ENCODE data around the gene BSN.
"Not testable (repeated sequence)": the region's sequence is repeated elsewhere in the genome, so short reads cannot be mapped to it uniquely, and the experiment has no call there.

Gene BSN

DNA sequence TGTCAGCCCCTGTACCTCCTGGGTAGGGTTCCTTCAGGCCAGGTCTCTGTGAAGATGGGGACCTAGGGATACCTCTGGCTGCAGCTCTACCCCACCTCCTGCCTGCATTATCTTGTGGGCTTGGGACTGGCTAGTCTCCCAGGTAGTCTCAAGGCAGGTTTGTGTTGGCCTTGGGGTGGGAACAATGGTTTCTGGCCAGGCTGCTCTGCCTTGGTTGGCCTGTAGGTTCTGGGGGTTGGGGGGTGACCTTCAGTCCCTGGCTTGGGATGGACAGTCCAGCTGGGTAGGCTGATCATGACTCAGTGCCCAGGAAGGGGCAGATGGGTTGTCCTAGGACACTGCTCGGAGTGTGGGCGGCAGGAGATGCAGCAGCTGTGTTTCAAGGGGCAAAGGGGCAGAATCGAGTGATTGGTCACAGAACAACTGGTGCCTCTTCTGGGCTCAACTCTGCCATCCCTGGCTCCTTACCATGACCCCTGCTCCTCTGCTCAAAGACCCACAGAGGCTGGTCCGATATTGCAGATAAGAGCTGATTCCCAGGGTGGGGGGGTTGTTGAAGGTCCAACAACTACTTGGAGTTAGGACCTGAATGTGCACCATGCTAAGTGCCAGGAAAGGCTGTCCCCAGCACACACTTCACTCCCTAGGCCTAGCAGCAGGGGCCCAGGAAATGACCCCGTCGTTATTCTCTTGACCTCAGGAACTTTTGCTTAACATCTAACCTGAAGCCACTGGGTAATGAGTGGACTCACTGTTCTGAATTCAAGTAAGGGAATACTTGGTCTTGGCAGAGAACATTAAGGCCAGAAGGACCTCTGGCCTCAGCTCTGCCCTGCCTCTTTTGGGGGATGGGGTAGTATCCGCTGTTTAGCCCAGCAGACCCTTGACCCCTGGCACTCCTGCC, 18.1 kb upstream of the BSN start:
- no peak for DNase-seq

DNA sequence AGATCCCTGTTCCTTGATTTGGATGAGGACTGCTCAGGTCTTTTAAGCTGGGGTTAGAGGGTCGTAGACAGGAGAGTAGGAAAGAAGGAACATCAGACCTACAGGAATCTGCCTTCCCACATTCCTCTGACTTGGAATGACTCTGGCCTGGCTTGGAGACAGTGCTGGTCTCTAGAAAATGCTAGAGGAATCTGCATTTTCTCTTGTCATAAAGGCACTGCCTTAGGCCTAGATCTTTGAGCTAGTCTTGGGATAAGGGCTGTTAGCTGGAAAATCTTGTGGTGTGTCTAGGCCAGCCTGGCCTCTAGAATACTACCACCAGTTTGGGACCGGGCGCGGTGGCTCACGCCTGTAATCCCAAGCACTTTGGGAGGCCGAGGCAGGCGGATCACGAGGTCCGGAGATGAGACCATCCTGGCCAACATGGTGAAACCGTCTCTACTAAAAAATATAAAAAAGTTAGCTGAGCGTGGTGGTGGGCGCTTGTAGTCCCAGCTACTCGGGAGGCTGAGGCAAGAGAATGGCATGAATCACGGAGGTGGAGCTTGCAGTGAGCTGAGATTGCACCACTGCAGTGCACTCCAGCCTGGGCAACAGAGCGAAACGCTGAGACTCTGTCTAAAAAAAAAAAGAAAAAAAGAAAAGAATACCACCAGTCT, 17.3 kb upstream of the BSN start:
- DNase-seq, result no peak

GRCh38 chr3:49539659-49540560, 14.4 kb upstream of the BSN start:
- peak; percentile 57 for DNase-seq

DNA sequence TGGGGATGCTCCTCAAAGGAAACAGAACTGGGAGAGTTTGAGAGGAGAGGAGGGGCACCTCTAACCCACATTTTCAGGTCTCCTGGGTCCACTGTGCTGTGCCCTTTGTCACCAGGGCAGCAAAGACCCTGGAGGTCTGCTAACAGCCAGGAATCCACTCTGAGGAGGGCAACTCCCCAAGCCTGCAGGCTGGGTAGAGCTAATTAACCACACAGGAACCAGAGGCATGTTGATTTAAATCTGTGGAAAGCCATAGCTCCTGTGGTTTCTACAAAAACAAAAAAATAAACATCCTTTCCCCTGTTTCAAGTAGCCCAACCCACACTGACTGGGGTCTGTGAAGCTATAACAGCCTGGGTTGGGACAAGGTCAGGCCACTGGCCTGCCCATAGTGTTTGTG, 2.2 kb upstream of the BSN start:
- DNase-seq, result no peak

GRCh38 chr3:49553324-49553691, 969 bp upstream of the BSN start:
- no peak for DNase-seq

DNA sequence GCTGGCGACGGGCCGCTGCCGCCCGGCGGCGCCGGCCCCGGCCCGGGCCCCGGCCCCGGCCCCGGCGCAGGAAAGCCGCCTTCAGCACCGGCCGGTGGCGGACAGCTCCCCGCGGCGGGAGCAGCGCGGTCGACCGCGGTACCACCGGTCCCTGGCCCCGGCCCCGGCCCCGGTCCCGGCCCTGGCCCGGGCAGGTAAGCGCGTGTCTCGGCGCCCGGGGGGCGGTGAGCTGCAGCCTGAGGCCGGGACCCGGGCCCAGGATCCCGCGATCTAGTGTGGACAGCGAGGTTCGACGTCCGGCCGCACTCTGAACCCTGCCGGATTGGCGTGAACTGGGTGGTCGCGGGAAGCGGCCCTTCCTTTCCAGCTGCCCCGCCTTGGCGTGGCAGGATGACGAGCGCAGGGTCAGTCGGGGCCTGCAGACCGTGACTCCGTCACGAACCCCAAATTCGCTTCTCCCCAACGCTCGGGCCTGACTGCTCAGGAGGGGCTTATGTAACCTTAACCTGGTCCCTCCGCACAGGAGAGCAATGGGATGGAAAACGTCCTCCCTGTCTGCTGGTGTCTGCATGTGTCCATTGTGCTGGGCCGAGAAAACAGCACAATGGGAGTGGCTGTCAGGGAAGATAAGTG, 472 bp downstream of the BSN start:
- DNase-seq, result no peak

GRCh38 chr3:49556500-49557275, 2.4 kb downstream of the BSN start:
- DNase-seq, result no peak

GRCh38 chr3:49563040-49563578, 8.8 kb downstream of the BSN start:
- no peak for DNase-seq

DNA sequence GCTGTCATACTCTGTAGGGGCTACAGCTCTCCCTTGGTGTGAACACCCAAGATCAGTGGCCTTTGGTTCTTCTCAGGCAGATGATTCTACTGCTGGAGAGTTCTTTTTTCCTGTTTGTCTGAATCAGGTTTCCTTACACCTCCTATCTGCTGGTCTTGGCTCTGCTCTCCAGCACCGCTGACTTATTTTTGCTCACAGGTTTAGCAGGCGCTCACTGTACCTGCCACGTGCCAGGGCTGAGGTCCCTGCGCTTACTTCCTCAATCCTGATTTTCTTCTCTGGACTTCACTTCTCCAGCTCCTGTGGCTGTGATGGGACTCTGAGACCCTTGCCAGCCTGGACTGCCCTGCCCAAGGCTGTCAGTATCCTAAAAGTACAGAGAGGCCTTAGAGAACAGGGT, 9.5 kb downstream of the BSN start:
- DNase-seq, result no peak

DNA sequence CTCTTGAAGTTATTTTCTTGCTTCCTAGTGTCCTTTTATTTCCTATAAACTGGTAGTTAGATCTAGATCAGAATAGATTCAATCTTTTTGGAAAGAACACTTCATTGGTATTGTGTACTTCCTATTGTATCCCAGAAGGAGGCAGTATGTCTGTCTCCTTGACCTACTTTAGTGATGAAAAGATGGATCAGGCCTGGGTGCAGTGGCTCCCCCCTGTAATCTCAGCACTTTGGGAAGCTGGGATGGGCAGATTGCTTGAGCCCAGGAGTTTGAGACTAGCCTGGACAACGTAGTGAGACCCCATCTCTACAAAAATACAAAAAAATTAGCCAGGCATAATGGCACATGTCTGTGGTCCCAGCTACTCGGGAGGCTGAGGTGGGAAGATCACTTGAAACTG, 12.0 kb downstream of the BSN start:
- no peak for DNase-seq

DNA sequence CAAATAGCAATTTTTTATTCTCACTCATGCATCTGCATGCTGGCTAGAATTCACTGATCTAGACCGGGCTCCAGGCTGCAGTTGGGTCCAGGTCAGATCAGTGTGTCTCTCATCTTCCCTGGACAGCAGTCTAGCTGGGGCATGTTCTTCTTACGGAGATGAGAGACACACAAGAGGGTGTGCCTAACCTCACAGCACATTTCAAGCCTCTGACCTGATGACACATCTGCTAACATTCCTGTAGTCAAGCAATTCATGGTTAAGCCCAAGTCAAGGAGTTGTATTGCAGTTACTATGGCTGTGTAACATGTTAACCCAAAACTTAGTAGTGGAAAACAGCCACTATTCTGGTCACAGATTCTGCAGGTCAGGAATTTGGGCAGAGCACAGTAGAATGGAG, 13.1 kb downstream of the BSN start:
- DNase-seq, result no peak

DNA sequence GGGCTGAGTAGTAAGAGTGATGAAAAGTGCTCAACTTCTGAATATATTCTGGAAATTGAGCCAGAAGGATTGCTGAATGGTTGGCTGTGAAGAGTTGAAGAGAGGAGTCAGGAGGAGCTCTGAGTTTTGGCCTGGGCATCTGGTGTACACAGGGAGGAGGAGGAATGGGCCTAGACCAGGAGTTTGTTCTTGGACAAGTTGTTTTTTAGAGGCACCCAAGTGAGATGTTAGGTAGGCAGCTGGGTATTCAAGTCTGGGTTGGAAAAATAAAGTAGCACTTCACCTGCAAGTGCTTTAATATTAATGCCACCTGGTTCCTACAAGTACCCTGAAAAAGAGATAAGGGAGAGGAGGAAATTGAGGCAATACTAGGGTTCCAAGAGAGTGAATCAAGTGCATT, 14.7 kb downstream of the BSN start:
- no peak for DNase-seq

DNA sequence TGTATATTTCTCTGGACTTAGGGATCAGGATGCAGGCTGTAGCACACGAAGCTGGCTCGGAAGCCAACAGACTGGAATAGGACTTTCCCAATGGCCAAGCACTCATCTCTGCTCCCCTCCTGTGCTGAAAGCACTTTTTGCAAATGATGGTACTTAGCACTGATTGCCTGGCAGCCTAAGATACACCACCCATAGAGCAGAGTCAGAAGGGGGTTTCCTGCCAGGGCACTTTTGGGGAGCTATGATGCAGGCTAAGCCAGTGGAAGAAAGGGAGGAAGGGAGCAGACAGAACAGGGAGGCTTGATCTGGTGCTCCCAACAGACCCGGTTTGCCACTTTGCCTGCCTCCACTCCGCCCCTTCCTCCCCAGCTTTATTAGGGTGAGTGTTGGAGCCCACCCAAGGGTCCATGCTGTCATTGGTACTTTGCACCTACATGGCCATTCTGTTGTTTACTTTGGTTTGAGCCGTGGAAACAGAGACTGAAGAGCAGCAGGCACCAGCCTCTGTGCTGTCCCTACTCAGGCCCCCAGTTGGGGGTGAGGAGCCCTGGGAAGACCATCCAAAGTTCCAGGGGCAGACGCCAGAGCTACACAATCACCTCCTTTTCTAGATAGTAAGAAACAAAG, 15.9 kb downstream of the BSN start:
- DNase-seq, result no peak

GRCh38 chr3:49582177-49582576, 27.9 kb downstream of the BSN start:
- no peak for DNase-seq

- not testable (repeated sequence) for DNase-seq
Measured at GRCh38 chr3:49585261-49585755, 31.0 kb downstream of the BSN start.

DNA sequence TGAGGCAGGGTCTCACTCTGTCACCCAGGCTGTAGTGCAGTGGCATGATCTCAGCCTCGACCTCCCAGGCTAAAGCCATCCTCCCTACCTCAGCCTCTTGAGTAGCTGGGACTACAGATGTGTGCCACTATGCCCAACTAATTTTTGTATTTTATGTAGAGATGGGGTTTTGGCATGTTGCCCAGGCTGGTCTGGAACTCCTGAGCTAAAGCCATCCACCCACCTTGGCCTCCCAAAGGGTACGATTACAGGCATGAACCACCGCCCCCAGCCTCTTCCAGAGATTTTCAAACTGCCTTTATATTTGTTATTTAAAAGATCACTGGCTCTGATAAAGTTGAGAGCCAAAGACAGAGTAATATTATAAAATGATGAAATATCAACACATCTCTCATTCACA, 37.3 kb downstream of the BSN start:
- DNase-seq, result no peak

GRCh38 chr3:49593041-49593440, 38.8 kb downstream of the BSN start:
- DNase-seq, result no peak

GRCh38 chr3:49600781-49601180, 46.5 kb downstream of the BSN start:
- no peak for DNase-seq

DNA sequence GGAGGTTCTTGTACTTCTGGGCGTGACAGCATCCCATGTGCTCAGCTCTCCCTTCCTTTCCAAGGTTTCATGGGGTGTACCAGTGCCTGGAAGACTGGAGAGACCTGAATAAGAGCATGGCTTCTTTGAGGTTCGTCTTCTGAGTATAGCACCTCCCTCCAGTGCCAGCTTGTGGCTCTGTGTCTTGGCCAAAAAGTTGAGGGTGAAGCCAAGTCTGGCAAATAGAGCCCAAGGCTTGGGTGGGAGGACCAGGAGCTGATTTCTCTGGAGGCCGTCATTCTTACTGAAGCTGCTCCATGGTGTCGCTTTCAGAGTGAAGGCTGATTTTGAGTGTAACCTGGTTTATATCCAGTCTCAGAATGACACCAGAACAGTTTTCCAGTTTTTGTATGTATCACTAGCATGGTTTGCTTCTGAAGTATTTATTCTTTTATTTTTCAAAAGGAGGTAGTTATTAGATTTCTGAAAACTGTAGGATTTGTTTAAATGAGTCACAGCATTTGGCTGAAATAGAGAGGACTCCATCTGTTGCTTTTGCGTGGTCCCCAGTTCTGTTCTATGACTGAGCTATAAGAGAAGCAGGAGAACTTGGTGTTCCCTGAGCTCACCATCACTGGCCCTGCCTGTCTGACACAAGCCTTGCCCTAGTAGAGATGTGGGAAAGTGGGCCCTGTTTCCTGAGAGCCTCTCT, 47.2 kb downstream of the BSN start:
- no peak for DNase-seq

DNA sequence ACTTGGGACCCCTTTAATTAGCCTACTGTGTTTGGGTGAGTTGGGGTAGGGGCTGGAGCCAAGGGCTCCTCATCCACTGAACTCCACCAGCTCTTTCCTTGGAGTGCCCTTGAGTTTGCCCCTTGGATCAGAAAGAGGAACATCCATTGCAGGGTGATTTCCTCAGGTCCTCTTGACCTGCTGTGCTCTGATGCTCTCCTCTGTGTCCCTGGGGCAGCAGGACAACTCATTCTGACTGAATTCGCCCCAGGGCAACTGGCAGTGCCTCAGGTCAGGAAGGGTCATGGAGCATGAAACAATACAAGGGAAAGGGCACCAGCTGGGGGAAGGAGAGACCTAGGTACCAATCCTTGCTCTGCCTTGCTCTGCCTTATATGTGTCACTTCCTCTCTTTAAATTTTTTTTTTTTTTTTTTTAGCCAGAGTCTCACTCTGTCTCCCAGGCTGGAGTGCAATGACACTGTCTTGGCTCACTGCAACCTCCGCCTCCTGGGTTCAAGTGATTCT, 47.8 kb downstream of the BSN start:
- DNase-seq, result no peak
